SK-N-SH (cell line): ENCODE results near the gene KCNJ9. TPM values are rescaled to one million over a fixed set of nuclear protein-coding genes. Genes with fewer than 3 reads are reported as not detected.

Experiments
- CTCF ChIA-PET: fragments of 300-600, 350-600 bp; formaldehyde crosslinking; extraction: SDS; loops from one replicate; lab custom pipeline; 2021; lab: Yijun Ruan, JAX
- POLR2A ChIA-PET: fragments of 350-600 bp; sonication (Branson Sonifier 250); formaldehyde crosslinking; extraction: SDS; loops from one replicate; lab custom pipeline; 2020; ENCODE audit warnings: antibody characterized with exemption, inconsistent platforms; lab: Yijun Ruan, JAX
- DNase-seq: peaks from one replicate; pipeline ENCODE4 v3.0.0; 2012
- H2AFZ ChIP-seq: fragments of 200-600 bp; sonication (generic); 2 replicates; pipeline ENCODE4 v1.8.1; 2016; ENCODE audit warnings: antibody characterized with exemption, mild to moderate bottlenecking, low read depth
- H3F3A ChIP-seq: fragments of 200-600 bp; sonication (generic); replicated peaks from 2 replicates; pipeline ENCODE3; 2016; ENCODE audit warnings: antibody characterized with exemption, mild to moderate bottlenecking; ENCODE audit not compliant: insufficient read depth
- H3K27ac ChIP-seq, 2 experiments: fragments of 200-500 bp in 1 of 2; fragments of 200-600 bp in 1 of 2; sonication (Bioruptor generic) in 1 of 2; sonication (generic), shearing (Covaris generic) in 1 of 2; 2 replicates each; pipeline versions ENCODE4 v1.5.1 to v1.6.1; 2014 to 2016; ENCODE audit warnings: low read depth in 2 of 2, inconsistent platforms in 1 of 2, low read length in 1 of 2, mild to moderate bottlenecking in 1 of 2, mixed read lengths in 1 of 2
- H3K27me3 ChIP-seq: fragments of 200-600 bp; sonication (generic), shearing (Covaris generic); 2 replicates; pipeline ENCODE4 v1.6.1; 2016; ENCODE audit warnings: mixed run types; ENCODE audit not compliant: insufficient read depth
- H3K36me3 ChIP-seq, 2 experiments: fragments of 200-500 bp in 1 of 2; fragments of 200-600 bp in 1 of 2; sonication (Bioruptor generic) in 1 of 2; sonication (generic) in 1 of 2; replicated peaks in 1 of 2; 2 replicates each; pipeline versions ENCODE3 to v1.5.1; 2014 to 2016; ENCODE audit warnings: low read length in 1 of 2, mild to moderate bottlenecking in 1 of 2; ENCODE audit not compliant: insufficient read depth in 2 of 2, control insufficient read depth in 1 of 2
- H3K4me1 ChIP-seq, 2 experiments: fragments of 200-500 bp in 1 of 2; fragments of 200-600 bp in 1 of 2; sonication (Bioruptor generic) in 1 of 2; sonication (generic), shearing (Covaris generic) in 1 of 2; 2 replicates each; pipeline versions ENCODE4 v1.5.1 to v1.6.1; 2014 to 2016; ENCODE audit warnings: low read depth in 1 of 2, low read length in 1 of 2, mixed run types in 1 of 2; ENCODE audit not compliant: insufficient read depth in 2 of 2, control insufficient read depth in 1 of 2
- H3K4me2 ChIP-seq: fragments of 200-600 bp; sonication (generic), shearing (Covaris generic); 2 replicates; pipeline ENCODE4 v1.6.1; 2017; ENCODE audit warnings: mixed run types
- H3K4me3 ChIP-seq, 2 experiments: fragments of 200-500 bp in 1 of 2; fragments of 200-600 bp in 1 of 2; sonication (Bioruptor generic) in 1 of 2; sonication (generic), shearing (Covaris generic) in 1 of 2; 2 replicates each; pipeline versions ENCODE4 v1.5.1 to v1.8.1; 2014 to 2016; ENCODE audit warnings: low read depth in 2 of 2, inconsistent platforms in 1 of 2, low read length in 1 of 2, mild to moderate bottlenecking in 1 of 2, mixed read lengths in 1 of 2, moderate library complexity in 1 of 2
- H3K79me2 ChIP-seq: fragments of 200-600 bp; sonication (generic); 2 replicates; pipeline ENCODE4 v1.8.1; 2017; ENCODE audit warnings: mild to moderate bottlenecking; ENCODE audit not compliant: insufficient read depth
- H3K9ac ChIP-seq: fragments of 200-600 bp; sonication (generic); 2 replicates; pipeline ENCODE4 v1.6.1; 2017; ENCODE audit warnings: mixed run types
- H3K9me2 ChIP-seq: fragments of 200-600 bp; sonication (generic); 2 replicates; pipeline ENCODE4 v1.6.1; 2017; ENCODE audit warnings: mixed run types
- H3K9me3 ChIP-seq: fragments of 200-600 bp; sonication (generic); 2 replicates; pipeline ENCODE4 v1.6.1; 2017; ENCODE audit warnings: mixed run types, mild to moderate bottlenecking, moderate library complexity
- H4K20me1 ChIP-seq: fragments of 200-600 bp; sonication (generic); 2 replicates; pipeline ENCODE4 v1.6.1; 2017; ENCODE audit warnings: mild to moderate bottlenecking, mixed run types; ENCODE audit not compliant: insufficient read depth
- CHD2 ChIP-seq: fragments of 150-350 bp; IDR thresholded peaks from 2 replicates; pipeline ENCODE4 v1.6.1; 2018; ENCODE audit warnings: low read length; ENCODE audit not compliant: partially characterized antibody
- MXI1 ChIP-seq: IDR thresholded peaks from 2 replicates; pipeline ENCODE4 v1.6.1; 2012; ENCODE audit warnings: mild to moderate bottlenecking, low read depth, low read length, improper control_type of control experiment
- NFIC ChIP-seq: IDR thresholded peaks from 2 replicates; pipeline ENCODE4 v1.4.0; 2012; ENCODE audit warnings: borderline replicate concordance
- NRF1 ChIP-seq: IDR thresholded peaks from 2 replicates; pipeline ENCODE4 v1.6.1; 2012; ENCODE audit warnings: low read depth, mild to moderate bottlenecking, low read length
- RAD21 ChIP-seq: IDR thresholded peaks from 2 replicates; pipeline ENCODE4 v1.6.1; 2012; ENCODE audit warnings: mild to moderate bottlenecking, low read length
- RFX5 ChIP-seq: IDR thresholded peaks from 2 replicates; pipeline ENCODE4 v1.6.1; 2012; ENCODE audit warnings: mild to moderate bottlenecking, improper control_type of control experiment, low read length
- SIN3A ChIP-seq: IDR thresholded peaks from 2 replicates; pipeline ENCODE4 v1.6.1; 2012; ENCODE audit warnings: low read depth, mild to moderate bottlenecking, low read length, moderate library complexity, borderline replicate concordance
- SMC3 ChIP-seq: IDR thresholded peaks from 2 replicates; pipeline ENCODE4 v1.6.1; 2012; ENCODE audit warnings: low read depth, low read length, improper control_type of control experiment
- TAF1 ChIP-seq: IDR thresholded peaks from 2 replicates; pipeline ENCODE4 v1.6.1; 2012; ENCODE audit warnings: low read depth, mild to moderate bottlenecking, low read length, moderate library complexity, borderline replicate concordance
- TCF12 ChIP-seq: IDR thresholded peaks from 2 replicates; pipeline ENCODE4 v1.4.0; 2012
- WGBS: methylation state at CpG from one replicate; pipeline ENCODE4 v1.1.6; 2017; ENCODE audit warnings: low lambda C conversion rate; 5-methylcytosine and 5-hydroxymethylcytosine counted together
- polyA plus RNA-seq, 3 experiments: library from polyadenylated mRNA; depleted of rRNA; stranded (reverse); fragments of >200 nt; gene quantifications; 2 replicates each; pipeline ENCODE4 v1.2.3, GENCODE V29; 2012
- TF ChIP-seq, protein P1 (sequence below): IDR thresholded peaks from 2 replicates; pipeline ENCODE4; 2012
- TF ChIP-seq, protein P2 (sequence below): fragments of 150-350 bp; IDR thresholded peaks from 2 replicates; pipeline ENCODE4 v1.6.1; 2016; ENCODE audit warnings: mild to moderate bottlenecking, low read depth, low read length
- TF ChIP-seq, protein P3 (sequence below): IDR thresholded peaks from 2 replicates; pipeline ENCODE4 v1.4.0; 2012; ENCODE audit warnings: low read depth
- TF ChIP-seq, protein P4 (sequence below): fragments of 200-600 bp; sonication (generic); IDR thresholded peaks from 2 replicates; pipeline ENCODE4 v1.6.1; 2017; ENCODE audit warnings: antibody characterized with exemption, mild to moderate bottlenecking, moderate library complexity
- TF ChIP-seq, protein P5 (sequence below): IDR thresholded peaks from 2 replicates; pipeline ENCODE4 v1.6.1; 2012; ENCODE audit warnings: mild to moderate bottlenecking, low read depth, low read length, moderate library complexity

KCNJ9 gene
- polyA plus RNA-seq, 1 of the 3 experiments (the other 2 are of a cell fraction), result 0.02 TPM

DNA sequence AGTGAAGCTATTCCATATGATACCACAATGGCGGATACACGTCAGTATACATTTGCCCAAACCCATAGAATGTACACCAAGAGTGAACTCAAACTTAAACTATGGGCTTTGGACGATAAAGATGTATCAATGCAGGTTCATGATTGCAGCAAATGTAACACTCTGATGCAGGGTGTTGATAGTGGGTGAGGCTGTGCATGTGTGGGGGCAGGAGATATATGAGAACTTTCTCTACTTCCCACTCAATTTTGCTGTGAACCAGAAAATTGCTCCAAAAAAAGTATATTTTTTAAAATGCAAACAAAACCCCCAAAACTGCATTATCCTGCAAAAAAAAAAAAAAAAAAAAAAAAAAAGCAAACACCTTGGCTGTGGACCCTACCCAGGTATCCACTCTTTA, 37.6 kb downstream of the KCNJ9 start:
- TF ChIP-seq NFIC (no peak), RFX5 (no peak), MXI1 (no peak), NRF1 (no peak), CHD2 (no peak)
- TF ChIP-seq, protein P1, sequence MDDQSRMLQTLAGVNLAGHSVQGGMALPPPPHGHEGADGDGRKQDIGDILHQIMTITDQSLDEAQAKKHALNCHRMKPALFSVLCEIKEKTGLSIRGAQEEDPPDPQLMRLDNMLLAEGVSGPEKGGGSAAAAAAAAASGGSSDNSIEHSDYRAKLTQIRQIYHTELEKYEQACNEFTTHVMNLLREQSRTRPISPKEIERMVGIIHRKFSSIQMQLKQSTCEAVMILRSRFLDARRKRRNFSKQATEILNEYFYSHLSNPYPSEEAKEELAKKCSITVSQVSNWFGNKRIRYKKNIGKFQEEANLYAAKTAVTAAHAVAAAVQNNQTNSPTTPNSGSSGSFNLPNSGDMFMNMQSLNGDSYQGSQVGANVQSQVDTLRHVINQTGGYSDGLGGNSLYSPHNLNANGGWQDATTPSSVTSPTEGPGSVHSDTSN, result no peak
- TF ChIP-seq, protein P2, sequence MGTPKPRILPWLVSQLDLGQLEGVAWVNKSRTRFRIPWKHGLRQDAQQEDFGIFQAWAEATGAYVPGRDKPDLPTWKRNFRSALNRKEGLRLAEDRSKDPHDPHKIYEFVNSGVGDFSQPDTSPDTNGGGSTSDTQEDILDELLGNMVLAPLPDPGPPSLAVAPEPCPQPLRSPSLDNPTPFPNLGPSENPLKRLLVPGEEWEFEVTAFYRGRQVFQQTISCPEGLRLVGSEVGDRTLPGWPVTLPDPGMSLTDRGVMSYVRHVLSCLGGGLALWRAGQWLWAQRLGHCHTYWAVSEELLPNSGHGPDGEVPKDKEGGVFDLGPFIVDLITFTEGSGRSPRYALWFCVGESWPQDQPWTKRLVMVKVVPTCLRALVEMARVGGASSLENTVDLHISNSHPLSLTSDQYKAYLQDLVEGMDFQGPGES, result no peak
- TF ChIP-seq, protein P3, sequence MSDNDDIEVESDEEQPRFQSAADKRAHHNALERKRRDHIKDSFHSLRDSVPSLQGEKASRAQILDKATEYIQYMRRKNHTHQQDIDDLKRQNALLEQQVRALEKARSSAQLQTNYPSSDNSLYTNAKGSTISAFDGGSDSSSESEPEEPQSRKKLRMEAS, result no peak
- Histone ChIP-seq H3K36me3 (no peaks in the 10 kb centered on the region), H3K4me3 (no peak overlapping the region), H3K4me1 (no peaks in the 10 kb centered on the region), H3K4me2 (no peak overlapping the region), H3K79me2 (no peaks in the 10 kb centered on the region), H3K9me3 (no peaks in the 10 kb centered on the region), H4K20me1 (no peaks in the 10 kb centered on the region), H2AFZ (no peak overlapping the region), H3K9ac (no peak overlapping the region), H3K9me2 (no peaks in the 10 kb centered on the region), H3F3A (no peaks in the 10 kb centered on the region), H3K27me3 (peaks cover 11% of the 10 kb centered on the region; the same call in 1 of the 2 replicates), H3K27ac (no peak overlapping the region)
- 77% methylated on average over 3 of the region's 3 CpGs for WGBS
- ChIA-PET POLR2A (no interaction called here), CTCF (interaction anchor here (1.5 to 2.3 kb wide), 3 partner anchors 34 to 133 kb away, joined by 3 to 10 read pairs (median 10); no protein-coding TSS in a partner anchor)
- DNase-seq, result no peak

DNA sequence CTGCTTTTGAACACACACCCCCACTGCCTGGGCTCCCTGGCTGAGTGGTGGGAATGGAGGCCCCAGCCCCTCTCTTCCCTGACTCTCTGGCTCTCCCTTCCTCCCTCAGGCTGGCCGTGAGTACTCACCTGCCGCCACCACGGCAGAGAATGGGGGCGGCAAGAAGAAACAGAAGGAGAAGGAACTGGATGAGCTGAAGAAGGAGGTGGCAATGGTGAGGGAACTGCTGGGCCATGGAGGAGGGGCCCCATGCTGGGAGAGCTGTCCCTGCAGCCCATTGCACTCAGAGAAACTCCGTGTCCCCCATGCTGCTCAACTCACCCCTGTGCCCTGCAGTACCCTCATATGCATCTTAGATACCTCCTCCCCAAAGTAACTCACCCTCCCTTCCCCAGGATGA, 39.5 kb downstream of the KCNJ9 start:
- no peaks in the 10 kb centered on the region for H3K36me3 ChIP-seq
- no peak overlapping the region for H3K4me2 ChIP-seq
- ChIA-PET CTCF (interaction anchor here (0.6 to 2.9 kb wide), 2 partner anchors 20 to 906 kb away, joined by 3 to 11 read pairs; no protein-coding TSS in a partner anchor), POLR2A (no interaction called here)
- no peaks in the 10 kb centered on the region for H3K79me2 ChIP-seq
- peaks cover 0 to 7% of the 10 kb centered on the region in 2 experiments; a peak in 1 of 4 replicates for H3K4me1 ChIP-seq
- no peak for DNase-seq
- no peaks in the 10 kb centered on the region for H4K20me1 ChIP-seq
- H3K9ac ChIP-seq, result no peak overlapping the region
- H2AFZ ChIP-seq, result no peak overlapping the region
- H3F3A ChIP-seq, result no peaks in the 10 kb centered on the region
- H3K27ac ChIP-seq, result no peak overlapping the region
- no peaks in the 10 kb centered on the region for H3K9me2 ChIP-seq
- 56% methylated on average over 4 of the region's 5 CpGs for WGBS
- no peak overlapping the region for H3K4me3 ChIP-seq
- H3K9me3 ChIP-seq, result no peaks in the 10 kb centered on the region
- H3K27me3 ChIP-seq, result peaks cover 11% of the 10 kb centered on the region; the same call in 1 of the 2 replicates
- TF ChIP-seq, protein P4, sequence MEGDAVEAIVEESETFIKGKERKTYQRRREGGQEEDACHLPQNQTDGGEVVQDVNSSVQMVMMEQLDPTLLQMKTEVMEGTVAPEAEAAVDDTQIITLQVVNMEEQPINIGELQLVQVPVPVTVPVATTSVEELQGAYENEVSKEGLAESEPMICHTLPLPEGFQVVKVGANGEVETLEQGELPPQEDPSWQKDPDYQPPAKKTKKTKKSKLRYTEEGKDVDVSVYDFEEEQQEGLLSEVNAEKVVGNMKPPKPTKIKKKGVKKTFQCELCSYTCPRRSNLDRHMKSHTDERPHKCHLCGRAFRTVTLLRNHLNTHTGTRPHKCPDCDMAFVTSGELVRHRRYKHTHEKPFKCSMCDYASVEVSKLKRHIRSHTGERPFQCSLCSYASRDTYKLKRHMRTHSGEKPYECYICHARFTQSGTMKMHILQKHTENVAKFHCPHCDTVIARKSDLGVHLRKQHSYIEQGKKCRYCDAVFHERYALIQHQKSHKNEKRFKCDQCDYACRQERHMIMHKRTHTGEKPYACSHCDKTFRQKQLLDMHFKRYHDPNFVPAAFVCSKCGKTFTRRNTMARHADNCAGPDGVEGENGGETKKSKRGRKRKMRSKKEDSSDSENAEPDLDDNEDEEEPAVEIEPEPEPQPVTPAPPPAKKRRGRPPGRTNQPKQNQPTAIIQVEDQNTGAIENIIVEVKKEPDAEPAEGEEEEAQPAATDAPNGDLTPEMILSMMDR, result no peak
- TF ChIP-seq SIN3A (no peak), RAD21 (no peak), NRF1 (no peak), TCF12 (no peak), RFX5 (no peak), SMC3 (no peak), TAF1 (no peak), NFIC (no peak)
- TF ChIP-seq, protein P2, result no peak
- TF ChIP-seq, protein P5, sequence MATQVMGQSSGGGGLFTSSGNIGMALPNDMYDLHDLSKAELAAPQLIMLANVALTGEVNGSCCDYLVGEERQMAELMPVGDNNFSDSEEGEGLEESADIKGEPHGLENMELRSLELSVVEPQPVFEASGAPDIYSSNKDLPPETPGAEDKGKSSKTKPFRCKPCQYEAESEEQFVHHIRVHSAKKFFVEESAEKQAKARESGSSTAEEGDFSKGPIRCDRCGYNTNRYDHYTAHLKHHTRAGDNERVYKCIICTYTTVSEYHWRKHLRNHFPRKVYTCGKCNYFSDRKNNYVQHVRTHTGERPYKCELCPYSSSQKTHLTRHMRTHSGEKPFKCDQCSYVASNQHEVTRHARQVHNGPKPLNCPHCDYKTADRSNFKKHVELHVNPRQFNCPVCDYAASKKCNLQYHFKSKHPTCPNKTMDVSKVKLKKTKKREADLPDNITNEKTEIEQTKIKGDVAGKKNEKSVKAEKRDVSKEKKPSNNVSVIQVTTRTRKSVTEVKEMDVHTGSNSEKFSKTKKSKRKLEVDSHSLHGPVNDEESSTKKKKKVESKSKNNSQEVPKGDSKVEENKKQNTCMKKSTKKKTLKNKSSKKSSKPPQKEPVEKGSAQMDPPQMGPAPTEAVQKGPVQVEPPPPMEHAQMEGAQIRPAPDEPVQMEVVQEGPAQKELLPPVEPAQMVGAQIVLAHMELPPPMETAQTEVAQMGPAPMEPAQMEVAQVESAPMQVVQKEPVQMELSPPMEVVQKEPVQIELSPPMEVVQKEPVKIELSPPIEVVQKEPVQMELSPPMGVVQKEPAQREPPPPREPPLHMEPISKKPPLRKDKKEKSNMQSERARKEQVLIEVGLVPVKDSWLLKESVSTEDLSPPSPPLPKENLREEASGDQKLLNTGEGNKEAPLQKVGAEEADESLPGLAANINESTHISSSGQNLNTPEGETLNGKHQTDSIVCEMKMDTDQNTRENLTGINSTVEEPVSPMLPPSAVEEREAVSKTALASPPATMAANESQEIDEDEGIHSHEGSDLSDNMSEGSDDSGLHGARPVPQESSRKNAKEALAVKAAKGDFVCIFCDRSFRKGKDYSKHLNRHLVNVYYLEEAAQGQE, result no peak
- TF ChIP-seq, protein P1, result no peak
